Smooth muscle cell (in vitro differentiated cells): ENCODE results near the gene LRRC74B. TPM values are rescaled to one million over a fixed set of nuclear protein-coding genes. Genes with fewer than 3 reads are reported as not detected.

ENCODE experiments used
- DNase-seq: peaks from one replicate; lab custom pipeline; 2025; ENCODE audit not compliant: unreplicated experiment; lab: John Stamatoyannopoulos, UW
- H2AFZ ChIP-seq: fragments of 200-600 bp; sonication (generic); 2 replicates; pipeline ENCODE4 v1.6.0; 2016; ENCODE audit warnings: antibody characterized with exemption, low read depth, mild to moderate bottlenecking
- H3F3A ChIP-seq: fragments of 200-600 bp; sonication (generic); 2 replicates; pipeline ENCODE4 v1.6.0; 2017; ENCODE audit warnings: antibody characterized with exemption, low read depth
- H3K27ac ChIP-seq: fragments of 200-600 bp; sonication (generic); 2 replicates; pipeline ENCODE4 v1.5.1; 2016; ENCODE audit warnings: low read depth, mild to moderate bottlenecking
- H3K27me3 ChIP-seq: fragments of 200-600 bp; sonication (generic); 2 replicates; pipeline ENCODE4 v1.6.1; 2016; ENCODE audit warnings: low read depth, mild to moderate bottlenecking
- H3K36me3 ChIP-seq: fragments of 200-600 bp; sonication (generic); 2 replicates; pipeline ENCODE4 v1.5.1; 2016; ENCODE audit warnings: low read depth
- H3K4me1 ChIP-seq: fragments of 200-600 bp; sonication (generic); 2 replicates; pipeline ENCODE4 v1.5.1; 2016; ENCODE audit warnings: low read depth
- H3K4me2 ChIP-seq: fragments of 200-600 bp; sonication (generic); 2 replicates; pipeline ENCODE4 v1.6.0; 2016; ENCODE audit warnings: mild to moderate bottlenecking
- H3K4me3 ChIP-seq: fragments of 200-600 bp; sonication (generic); 2 replicates; pipeline ENCODE4 v1.5.1; 2016; ENCODE audit warnings: mild to moderate bottlenecking
- H3K79me2 ChIP-seq: fragments of 200-600 bp; sonication (generic); 2 replicates; pipeline ENCODE4 v1.6.0; 2016; ENCODE audit warnings: low read depth, mild to moderate bottlenecking
- H3K9ac ChIP-seq: fragments of 200-600 bp; sonication (generic); 2 replicates; pipeline ENCODE4 v1.6.0; 2016; ENCODE audit warnings: low read depth
- H3K9me3 ChIP-seq: fragments of 200-600 bp; sonication (generic); replicated peaks from 2 replicates; pipeline ENCODE4 v1.5.1; 2016; ENCODE audit warnings: low read depth
- H4K20me1 ChIP-seq: fragments of 200-600 bp; sonication (generic); 2 replicates; pipeline ENCODE4 v1.6.0; 2016; ENCODE audit warnings: low read depth
- WGBS: methylation state at CpG from one replicate; pipeline ENCODE4 v1.1.7; 2016; ENCODE audit warnings: low lambda C conversion rate; 5-methylcytosine and 5-hydroxymethylcytosine counted together
- polyA plus RNA-seq: library from polyadenylated mRNA; unstranded; fragments of >200 nt; fragmentation: Nextera tagmentation; extraction: Ambion mirVana; gene quantifications from 2 replicates; pipeline ENCODE4 v1.2.1, GENCODE V29; 2016
- total RNA-seq: library from RNA; depleted of rRNA; stranded (reverse); fragments of >200 nt; gene quantifications from 2 replicates; pipeline ENCODE4 v1.2.3, GENCODE V29; 2014
- TF ChIP-seq, protein P1 (sequence below): fragments of 200-600 bp; sonication (generic); IDR thresholded peaks from 2 replicates; pipeline ENCODE4 v1.5.1; 2017; ENCODE audit warnings: borderline replicate concordance, mild to moderate bottlenecking, antibody characterized with exemption; ENCODE audit not compliant: insufficient read depth, poor library complexity, severe bottlenecking

LRRC74B gene
- total and polyA plus RNA-seq, 2 experiments from 2014 or later = not detected

- H3K4me1 ChIP-seq = peaks cover 3% of the 10 kb centered on the region
- 95% methylated on average over 13 of the region's 13 CpGs for WGBS
- peaks cover 17% of the 10 kb centered on the region for H3K27me3 ChIP-seq
- no peaks in the 10 kb centered on the region for H3K36me3 ChIP-seq
- no peak overlapping the region for H3K4me3 ChIP-seq
- TF ChIP-seq, protein P1, sequence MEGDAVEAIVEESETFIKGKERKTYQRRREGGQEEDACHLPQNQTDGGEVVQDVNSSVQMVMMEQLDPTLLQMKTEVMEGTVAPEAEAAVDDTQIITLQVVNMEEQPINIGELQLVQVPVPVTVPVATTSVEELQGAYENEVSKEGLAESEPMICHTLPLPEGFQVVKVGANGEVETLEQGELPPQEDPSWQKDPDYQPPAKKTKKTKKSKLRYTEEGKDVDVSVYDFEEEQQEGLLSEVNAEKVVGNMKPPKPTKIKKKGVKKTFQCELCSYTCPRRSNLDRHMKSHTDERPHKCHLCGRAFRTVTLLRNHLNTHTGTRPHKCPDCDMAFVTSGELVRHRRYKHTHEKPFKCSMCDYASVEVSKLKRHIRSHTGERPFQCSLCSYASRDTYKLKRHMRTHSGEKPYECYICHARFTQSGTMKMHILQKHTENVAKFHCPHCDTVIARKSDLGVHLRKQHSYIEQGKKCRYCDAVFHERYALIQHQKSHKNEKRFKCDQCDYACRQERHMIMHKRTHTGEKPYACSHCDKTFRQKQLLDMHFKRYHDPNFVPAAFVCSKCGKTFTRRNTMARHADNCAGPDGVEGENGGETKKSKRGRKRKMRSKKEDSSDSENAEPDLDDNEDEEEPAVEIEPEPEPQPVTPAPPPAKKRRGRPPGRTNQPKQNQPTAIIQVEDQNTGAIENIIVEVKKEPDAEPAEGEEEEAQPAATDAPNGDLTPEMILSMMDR = no peak
- H3K27ac ChIP-seq = no peak overlapping the region
- no peak for DNase-seq
- no peak overlapping the region for H2AFZ ChIP-seq
- H3K4me2 ChIP-seq = no peak overlapping the region
- H3F3A ChIP-seq = no peaks in the 10 kb centered on the region
- no peaks in the 10 kb centered on the region for H3K79me2 ChIP-seq
- H3K9ac ChIP-seq = no peak overlapping the region
- H3K9me3 ChIP-seq = no peaks in the 10 kb centered on the region
- H4K20me1 ChIP-seq = no peaks in the 10 kb centered on the region
These were observed 17.2 kb upstream of the LRRC74B start for GRCh38 chr22:21028277-21029251.

- no peaks in the 10 kb centered on the region for H3K36me3 ChIP-seq
- no peaks in the 10 kb centered on the region for H4K20me1 ChIP-seq
- H3K27me3 ChIP-seq = peaks cover 17% of the 10 kb centered on the region
- H3F3A ChIP-seq = no peaks in the 10 kb centered on the region
- no peak overlapping the region for H3K4me3 ChIP-seq
- 86% methylated on average over 12 of the region's 12 CpGs for WGBS
- peaks cover 3% of the 10 kb centered on the region for H3K4me1 ChIP-seq
- H3K27ac ChIP-seq = no peak overlapping the region
- TF ChIP-seq, protein P1 = no peak
- no peak for DNase-seq
- H3K79me2 ChIP-seq = no peaks in the 10 kb centered on the region
- H2AFZ ChIP-seq = no peak overlapping the region
- H3K9ac ChIP-seq = no peak overlapping the region
- no peak overlapping the region for H3K4me2 ChIP-seq
- H3K9me3 ChIP-seq = no peaks in the 10 kb centered on the region
These were observed 16.2 kb upstream of the LRRC74B start for GRCh38 chr22:21029486-21030025.

GRCh38 chr22:21030032-21030431, 15.7 kb upstream of the LRRC74B start:
- no peak overlapping the region for H2AFZ ChIP-seq
- WGBS = 94% methylated on average over 15 of the region's 15 CpGs
- no peak for DNase-seq
- H3K4me3 ChIP-seq = no peak overlapping the region
- no peak overlapping the region for H3K4me2 ChIP-seq
- peaks cover 3% of the 10 kb centered on the region for H3K4me1 ChIP-seq
- TF ChIP-seq, protein P1 = no peak
- peaks cover 17% of the 10 kb centered on the region for H3K27me3 ChIP-seq
- no peaks in the 10 kb centered on the region for H3K9me3 ChIP-seq
- H3K27ac ChIP-seq = no peak overlapping the region
- H3F3A ChIP-seq = no peaks in the 10 kb centered on the region
- no peak overlapping the region for H3K9ac ChIP-seq
- no peaks in the 10 kb centered on the region for H4K20me1 ChIP-seq
- H3K36me3 ChIP-seq = no peaks in the 10 kb centered on the region
- H3K79me2 ChIP-seq = no peaks in the 10 kb centered on the region
